ENCODE data around the gene IRX2. TPM values are rescaled to one million over a fixed set of nuclear protein-coding genes. Genes with fewer than 3 reads are reported as not detected.

The IRX2 gene
- total RNA-seq, 1 experiment from 2014 or later = 0.10 TPM

- H3K36me3 ChIP-seq (ENCODE audit: control insufficient read depth, insufficient read depth, low read length) = no peaks in the 10 kb centered on the region
- H3K27me3 ChIP-seq (ENCODE audit: control insufficient read depth, insufficient read depth, low read length) = peaks cover 2% of the 10 kb centered on the region; the same call in 1 of the 2 replicates
- no TSS peak for BruUV-seq (replicated peaks)
- H3K4me1 ChIP-seq (ENCODE audit: control insufficient read depth, insufficient read depth, low read length) = no peaks in the 10 kb centered on the region
- in situ Hi-C loops (cut with HindIII; ENCODE audit: low pct_unique_long_range_greater_than_20kb, low sequenced_read_pairs) (no loop called here), intact Hi-C loops (cut with micrococcal nuclease; ENCODE audit: unreplicated experiment) (no loop called here)
- H3K9me3 ChIP-seq (ENCODE audit: control insufficient read depth, insufficient read depth, low read depth, low read length) = no peaks in the 10 kb centered on the region
- DNase-seq (ENCODE audit: low read depth, low spot score) (no peak), ATAC-seq (no peak)
- POLR2A ChIA-PET = no interaction called here
- H3K4me3 ChIP-seq (ENCODE audit: low read depth in 2 of 2, low read length in 2 of 2) = no peak overlapping the region
- CTCF ChIA-PET = no interaction called here
- H3K27ac ChIP-seq (ENCODE audit: low read length) = no peak overlapping the region
- TF ChIP-seq CTCF (IDR thresholded peaks at IDR 0.05) = no peak
- TF ChIP-seq TCF7L2 (IDR thresholded peaks at IDR 0.05; ENCODE audit: low read depth, low read length) = no peak
- TF ChIP-seq SIN3A (IDR thresholded peaks at IDR 0.05; ENCODE audit: borderline replicate concordance, insufficient read depth, low read depth, low read length) = no peak
- TF ChIP-seq POLR2AphosphoS5 (IDR thresholded peaks at IDR 0.05; ENCODE audit: low read depth, low read length) = no peak
- TF ChIP-seq REST (IDR thresholded peaks at IDR 0.05; ENCODE audit: insufficient read depth in 1 of 2, low read depth in 2 of 2, low read length in 1 of 2) = no peak
Observed at GRCh38 chr5:2704806-2705645, 46.5 kb downstream of the IRX2 start.

- Histone ChIP-seq H3K9me3 (ENCODE audit: control insufficient read depth, insufficient read depth, low read depth, low read length) (no peaks in the 10 kb centered on the region), H3K36me3 (ENCODE audit: control insufficient read depth, insufficient read depth, low read length) (no peaks in the 10 kb centered on the region), H3K4me3 (ENCODE audit: low read depth in 2 of 2, low read length in 2 of 2) (no peak overlapping the region), H3K4me1 (ENCODE audit: control insufficient read depth, insufficient read depth, low read length) (no peaks in the 10 kb centered on the region), H3K27ac (ENCODE audit: low read length) (no peak overlapping the region), H3K27me3 (ENCODE audit: control insufficient read depth, insufficient read depth, low read length) (peaks cover 2% of the 10 kb centered on the region; the same call in 1 of the 2 replicates)
- no TSS peak for BruUV-seq (replicated peaks)
- ChIA-PET POLR2A (no interaction called here), CTCF (no interaction called here)
- TF ChIP-seq CTCF (IDR thresholded peaks at IDR 0.05) = no peak
- TF ChIP-seq SIN3A (IDR thresholded peaks at IDR 0.05; ENCODE audit: borderline replicate concordance, insufficient read depth, low read depth, low read length) = no peak
- TF ChIP-seq TCF7L2 (IDR thresholded peaks at IDR 0.05; ENCODE audit: low read depth, low read length) = no peak
- no peak for TF ChIP-seq REST (IDR thresholded peaks at IDR 0.05; ENCODE audit: insufficient read depth in 1 of 2, low read depth in 2 of 2, low read length in 1 of 2)
- TF ChIP-seq POLR2AphosphoS5 (IDR thresholded peaks at IDR 0.05; ENCODE audit: low read depth, low read length) = no peak
- DNase-seq (ENCODE audit: low read depth, low spot score) = no peak
- no peak for ATAC-seq
- intact Hi-C loops (cut with micrococcal nuclease; ENCODE audit: unreplicated experiment) = no loop called here
- in situ Hi-C loops (cut with HindIII; ENCODE audit: low pct_unique_long_range_greater_than_20kb, low sequenced_read_pairs) = no loop called here
Observed at GRCh38 chr5:2704111-2704510, 47.4 kb downstream of the IRX2 start.
